ENCODE data around the gene PP2D1. TPM values are rescaled to one million over a fixed set of nuclear protein-coding genes. Genes with fewer than 3 reads are reported as not detected.

Gene PP2D1
- total and polyA plus RNA-seq, 9 of the 15 experiments (the other 6 are each of a cell fraction or from before 2014, with no cell fraction given): 0.07 to 0.10 TPM; not detected in 7

DNA sequence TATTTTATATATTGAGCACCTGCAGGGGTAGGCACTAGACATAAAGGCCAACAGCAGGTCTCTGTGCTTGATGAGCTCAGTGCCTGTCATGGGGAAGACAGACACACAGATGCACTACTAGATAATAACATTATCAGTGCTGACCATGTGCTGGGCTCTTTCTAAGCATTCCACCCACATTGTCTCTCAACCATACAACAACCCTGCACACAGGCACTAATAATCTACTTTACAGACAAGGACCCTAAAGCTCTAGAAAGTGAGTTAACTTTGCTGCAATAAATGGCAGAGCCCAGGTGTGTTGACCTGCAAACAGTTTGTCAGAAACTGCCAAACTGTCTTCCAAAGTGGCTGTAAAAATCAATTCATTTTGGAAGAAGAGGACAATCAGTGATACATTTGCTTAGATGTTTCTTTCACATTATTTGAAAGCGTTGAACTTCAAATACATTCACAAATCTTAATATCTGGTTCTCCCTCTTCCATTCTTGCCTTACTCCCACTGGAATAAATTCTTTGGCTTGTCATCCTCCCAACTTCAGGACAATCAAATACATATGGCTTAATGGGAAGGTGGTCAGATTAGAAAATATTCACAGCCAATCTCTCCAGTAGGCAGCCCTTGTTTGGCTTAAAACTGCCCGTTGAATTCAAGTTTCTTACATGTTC is 11.0 kb upstream of the PP2D1 start (continued):
- TF ChIP-seq PHF20 (IDR thresholded peaks at IDR 0.05; ENCODE audit: partially characterized antibody): no peak
- TF ChIP-seq, protein P1, sequence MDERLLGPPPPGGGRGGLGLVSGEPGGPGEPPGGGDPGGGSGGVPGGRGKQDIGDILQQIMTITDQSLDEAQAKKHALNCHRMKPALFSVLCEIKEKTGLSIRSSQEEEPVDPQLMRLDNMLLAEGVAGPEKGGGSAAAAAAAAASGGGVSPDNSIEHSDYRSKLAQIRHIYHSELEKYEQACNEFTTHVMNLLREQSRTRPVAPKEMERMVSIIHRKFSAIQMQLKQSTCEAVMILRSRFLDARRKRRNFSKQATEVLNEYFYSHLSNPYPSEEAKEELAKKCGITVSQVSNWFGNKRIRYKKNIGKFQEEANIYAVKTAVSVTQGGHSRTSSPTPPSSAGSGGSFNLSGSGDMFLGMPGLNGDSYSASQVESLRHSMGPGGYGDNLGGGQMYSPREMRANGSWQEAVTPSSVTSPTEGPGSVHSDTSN (CRISPR knock-in tag; IDR thresholded peaks at IDR 0.05; ENCODE audit: low read depth): peak; percentile 63
- TF ChIP-seq, protein P1 (tag; conservative IDR thresholded peaks at IDR 0.05; ENCODE audit: low read depth): peak; percentile 97
- TF ChIP-seq NR2F6 (CRISPR knock-in tag; IDR thresholded peaks at IDR 0.05): no peak
- no peak for TF ChIP-seq SLC30A9 (CRISPR knock-in tag; IDR thresholded peaks at IDR 0.05)
- no peak for TF ChIP-seq ARHGAP35 (IDR thresholded peaks at IDR 0.05; ENCODE audit: partially characterized antibody)
- TF ChIP-seq NR2C1 (IDR thresholded peaks at IDR 0.05): peak; percentile 39; the same call in 1 of the 2 replicates
- TF ChIP-seq NR2C1 (tag; IDR thresholded peaks at IDR 0.05): peak; percentile 49; the same call in 1 of the 2 replicates
- TF ChIP-seq, protein P2, sequence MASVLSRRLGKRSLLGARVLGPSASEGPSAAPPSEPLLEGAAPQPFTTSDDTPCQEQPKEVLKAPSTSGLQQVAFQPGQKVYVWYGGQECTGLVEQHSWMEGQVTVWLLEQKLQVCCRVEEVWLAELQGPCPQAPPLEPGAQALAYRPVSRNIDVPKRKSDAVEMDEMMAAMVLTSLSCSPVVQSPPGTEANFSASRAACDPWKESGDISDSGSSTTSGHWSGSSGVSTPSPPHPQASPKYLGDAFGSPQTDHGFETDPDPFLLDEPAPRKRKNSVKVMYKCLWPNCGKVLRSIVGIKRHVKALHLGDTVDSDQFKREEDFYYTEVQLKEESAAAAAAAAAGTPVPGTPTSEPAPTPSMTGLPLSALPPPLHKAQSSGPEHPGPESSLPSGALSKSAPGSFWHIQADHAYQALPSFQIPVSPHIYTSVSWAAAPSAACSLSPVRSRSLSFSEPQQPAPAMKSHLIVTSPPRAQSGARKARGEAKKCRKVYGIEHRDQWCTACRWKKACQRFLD (CRISPR knock-in tag; IDR thresholded peaks at IDR 0.05): no peak; the same call in 1 of the 2 replicates
- TF ChIP-seq FOSL1 (tag; conservative IDR thresholded peaks at IDR 0.05): peak; percentile 89
- no peak for TF ChIP-seq CEBPB (tag; IDR thresholded peaks at IDR 0.05)
- TF ChIP-seq, protein P3, sequence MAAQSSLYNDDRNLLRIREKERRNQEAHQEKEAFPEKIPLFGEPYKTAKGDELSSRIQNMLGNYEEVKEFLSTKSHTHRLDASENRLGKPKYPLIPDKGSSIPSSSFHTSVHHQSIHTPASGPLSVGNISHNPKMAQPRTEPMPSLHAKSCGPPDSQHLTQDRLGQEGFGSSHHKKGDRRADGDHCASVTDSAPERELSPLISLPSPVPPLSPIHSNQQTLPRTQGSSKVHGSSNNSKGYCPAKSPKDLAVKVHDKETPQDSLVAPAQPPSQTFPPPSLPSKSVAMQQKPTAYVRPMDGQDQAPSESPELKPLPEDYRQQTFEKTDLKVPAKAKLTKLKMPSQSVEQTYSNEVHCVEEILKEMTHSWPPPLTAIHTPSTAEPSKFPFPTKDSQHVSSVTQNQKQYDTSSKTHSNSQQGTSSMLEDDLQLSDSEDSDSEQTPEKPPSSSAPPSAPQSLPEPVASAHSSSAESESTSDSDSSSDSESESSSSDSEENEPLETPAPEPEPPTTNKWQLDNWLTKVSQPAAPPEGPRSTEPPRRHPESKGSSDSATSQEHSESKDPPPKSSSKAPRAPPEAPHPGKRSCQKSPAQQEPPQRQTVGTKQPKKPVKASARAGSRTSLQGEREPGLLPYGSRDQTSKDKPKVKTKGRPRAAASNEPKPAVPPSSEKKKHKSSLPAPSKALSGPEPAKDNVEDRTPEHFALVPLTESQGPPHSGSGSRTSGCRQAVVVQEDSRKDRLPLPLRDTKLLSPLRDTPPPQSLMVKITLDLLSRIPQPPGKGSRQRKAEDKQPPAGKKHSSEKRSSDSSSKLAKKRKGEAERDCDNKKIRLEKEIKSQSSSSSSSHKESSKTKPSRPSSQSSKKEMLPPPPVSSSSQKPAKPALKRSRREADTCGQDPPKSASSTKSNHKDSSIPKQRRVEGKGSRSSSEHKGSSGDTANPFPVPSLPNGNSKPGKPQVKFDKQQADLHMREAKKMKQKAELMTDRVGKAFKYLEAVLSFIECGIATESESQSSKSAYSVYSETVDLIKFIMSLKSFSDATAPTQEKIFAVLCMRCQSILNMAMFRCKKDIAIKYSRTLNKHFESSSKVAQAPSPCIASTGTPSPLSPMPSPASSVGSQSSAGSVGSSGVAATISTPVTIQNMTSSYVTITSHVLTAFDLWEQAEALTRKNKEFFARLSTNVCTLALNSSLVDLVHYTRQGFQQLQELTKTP (IDR thresholded peaks at IDR 0.05; ENCODE audit: low read depth in 1 of 2, partially characterized antibody in 2 of 2): peak; percentile 60 to 84
- peak; percentile 80 for TF ChIP-seq CREB1 (IDR thresholded peaks at IDR 0.05)
- no peak for TF ChIP-seq CREB1 (CRISPR knock-in tag; IDR thresholded peaks at IDR 0.05)
- TF ChIP-seq, protein P4, sequence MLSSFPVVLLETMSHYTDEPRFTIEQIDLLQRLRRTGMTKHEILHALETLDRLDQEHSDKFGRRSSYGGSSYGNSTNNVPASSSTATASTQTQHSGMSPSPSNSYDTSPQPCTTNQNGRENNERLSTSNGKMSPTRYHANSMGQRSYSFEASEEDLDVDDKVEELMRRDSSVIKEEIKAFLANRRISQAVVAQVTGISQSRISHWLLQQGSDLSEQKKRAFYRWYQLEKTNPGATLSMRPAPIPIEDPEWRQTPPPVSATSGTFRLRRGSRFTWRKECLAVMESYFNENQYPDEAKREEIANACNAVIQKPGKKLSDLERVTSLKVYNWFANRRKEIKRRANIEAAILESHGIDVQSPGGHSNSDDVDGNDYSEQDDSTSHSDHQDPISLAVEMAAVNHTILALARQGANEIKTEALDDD (IDR thresholded peaks at IDR 0.05): no peak; the same call in 1 of the 2 replicates
- peak; percentile 35 to 96; a peak in 3 of 4 replicates for TF ChIP-seq RCOR1 (IDR thresholded peaks at IDR 0.05; ENCODE audit: borderline replicate concordance in 1 of 2, low read depth in 2 of 2, low read length in 2 of 2)
- TF ChIP-seq MBD2 (IDR thresholded peaks at IDR 0.05; ENCODE audit: borderline replicate concordance, low read depth): peak; percentile 74

Data from K562 (cell line).